ENCODE data around the gene CPE. TPM values are rescaled to one million over a fixed set of nuclear protein-coding genes. Genes with fewer than 3 reads are reported as not detected.

Gene CPE
- total RNA-seq, 1 donor: 15.1 TPM

- no peak for TF ChIP-seq CTCF (IDR thresholded peaks at IDR 0.05; ENCODE audit: insufficient read depth, low read depth, low read length)
- H3K4me3 ChIP-seq (ENCODE audit: low read depth, low read length): no peak overlapping the region
- no peak for DNase-seq (ENCODE audit: low read depth)
Observed at GRCh38 chr4:165539801-165540200, 161.0 kb downstream of the CPE start.

GRCh38 chr4:165540206-165540830, 161.5 kb downstream of the CPE start:
- no peak for DNase-seq (ENCODE audit: low read depth)
- TF ChIP-seq CTCF (IDR thresholded peaks at IDR 0.05; ENCODE audit: insufficient read depth, low read depth, low read length): no peak
- H3K4me3 ChIP-seq (ENCODE audit: low read depth, low read length): no peak overlapping the region

DNA sequence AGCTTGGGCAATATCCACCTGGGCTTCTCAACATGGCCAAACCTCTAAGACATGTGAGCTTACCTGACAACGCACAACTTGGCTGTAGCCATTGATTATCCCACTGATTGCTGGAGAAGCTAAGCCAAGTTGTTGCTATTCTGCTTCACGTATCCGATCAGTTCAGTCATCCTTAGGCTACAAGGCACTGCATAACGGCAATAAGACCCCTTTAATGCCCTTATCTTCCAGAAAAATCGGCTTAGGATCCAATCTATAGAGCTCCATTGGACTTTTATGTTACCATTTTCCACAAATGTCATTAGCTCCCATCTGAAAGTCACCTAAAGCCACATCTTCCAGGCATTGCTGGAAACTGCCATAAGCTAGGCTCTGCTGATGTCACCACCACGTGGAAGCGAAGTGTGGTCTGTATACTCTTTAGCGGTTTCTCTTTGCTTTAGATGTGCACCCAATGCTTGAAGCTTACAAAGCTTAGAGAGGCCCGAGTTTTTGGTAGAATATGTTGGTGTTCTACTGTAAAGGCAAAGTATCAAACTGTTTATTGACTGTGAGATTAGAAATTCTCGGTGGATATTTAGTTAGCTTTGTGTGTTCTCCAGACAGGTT, 163.1 kb downstream of the CPE start:
- no peak overlapping the region for H3K4me3 ChIP-seq (ENCODE audit: low read depth, low read length)
- no peak for DNase-seq (ENCODE audit: low read depth)
- no peak for TF ChIP-seq CTCF (IDR thresholded peaks at IDR 0.05; ENCODE audit: insufficient read depth, low read depth, low read length)

DNA sequence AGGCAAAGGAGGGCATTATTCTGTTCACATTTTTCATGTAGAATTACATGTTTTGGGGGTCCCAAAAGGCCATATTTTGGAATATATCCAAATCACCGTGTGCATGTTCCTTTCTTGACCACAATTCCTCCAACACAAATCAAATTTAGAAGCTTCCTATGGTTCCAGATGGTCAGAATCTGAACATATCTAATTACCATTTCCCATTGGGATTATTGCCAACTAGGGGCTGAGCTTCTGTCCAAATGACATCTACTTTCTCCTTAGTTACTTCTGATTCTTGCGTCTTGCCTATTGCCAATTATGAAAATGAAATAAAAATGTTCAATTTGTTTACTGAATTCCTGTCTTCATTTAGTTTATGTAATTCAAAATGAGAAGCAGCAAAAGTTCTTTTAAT, 163.7 kb downstream of the CPE start:
- no peak for DNase-seq (ENCODE audit: low read depth)
- no peak for TF ChIP-seq CTCF (IDR thresholded peaks at IDR 0.05; ENCODE audit: insufficient read depth, low read depth, low read length)
- H3K4me3 ChIP-seq (ENCODE audit: low read depth, low read length): no peak overlapping the region

Small RNA genes lying within 50 kb of the gene (small RNA-seq; reads per million reads assigned to genes)
- gene MIR578: not detected
- not detected for gene SCGB1D5P

Other genes with a start within 250 kb of the CPE start
- 11.0 and 16.4 TPM in 2 replicates for gene KLHL2, start 171.4 kb upstream of the CPE start, total RNA-seq
- 369 and 731 TPM in 2 replicates for gene MSMO1, start 51.3 kb upstream of the CPE start, total RNA-seq

Measured in fibroblast of villous mesenchyme (primary cell).